DMS53 (cell line): ENCODE results near the gene ATP6V0C.
"Not testable (repeated sequence)": the region's sequence is repeated elsewhere in the genome, so short reads cannot be mapped to it uniquely, and the experiment has no call there.

Experiments
- DNase-seq: peaks from one replicate; lab custom pipeline; 2025; lab: John Stamatoyannopoulos, UW

The ATP6V0C gene

GRCh38 chr16:2550283-2550878 is 36.6 kb downstream of the ATP6V0C start:
- DNase-seq, result not testable (repeated sequence)

DNA sequence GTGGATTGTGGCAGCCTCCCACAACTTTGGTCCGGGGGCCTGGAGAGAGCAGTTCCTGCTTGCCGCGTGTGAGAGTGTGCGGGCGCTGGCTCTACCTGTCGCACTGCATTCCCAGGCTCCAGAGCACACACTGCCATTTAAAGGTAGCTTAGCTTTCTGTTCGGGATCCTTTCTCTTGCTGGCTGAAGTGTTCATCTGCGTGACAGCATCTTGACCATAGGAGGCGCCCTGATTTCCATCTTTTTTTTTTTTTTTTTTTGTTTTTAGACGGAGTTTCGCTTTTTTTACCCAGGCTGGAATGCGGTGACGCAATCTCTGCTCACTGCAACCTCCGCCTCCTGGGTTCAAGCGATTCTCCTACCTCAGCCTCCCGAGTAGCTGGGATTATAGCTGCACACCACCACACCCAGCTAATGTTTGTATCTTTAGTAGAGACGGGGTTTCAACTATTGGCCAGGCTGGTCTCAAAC is 37.7 kb downstream of the ATP6V0C start:
- not testable (repeated sequence) for DNase-seq

DNA sequence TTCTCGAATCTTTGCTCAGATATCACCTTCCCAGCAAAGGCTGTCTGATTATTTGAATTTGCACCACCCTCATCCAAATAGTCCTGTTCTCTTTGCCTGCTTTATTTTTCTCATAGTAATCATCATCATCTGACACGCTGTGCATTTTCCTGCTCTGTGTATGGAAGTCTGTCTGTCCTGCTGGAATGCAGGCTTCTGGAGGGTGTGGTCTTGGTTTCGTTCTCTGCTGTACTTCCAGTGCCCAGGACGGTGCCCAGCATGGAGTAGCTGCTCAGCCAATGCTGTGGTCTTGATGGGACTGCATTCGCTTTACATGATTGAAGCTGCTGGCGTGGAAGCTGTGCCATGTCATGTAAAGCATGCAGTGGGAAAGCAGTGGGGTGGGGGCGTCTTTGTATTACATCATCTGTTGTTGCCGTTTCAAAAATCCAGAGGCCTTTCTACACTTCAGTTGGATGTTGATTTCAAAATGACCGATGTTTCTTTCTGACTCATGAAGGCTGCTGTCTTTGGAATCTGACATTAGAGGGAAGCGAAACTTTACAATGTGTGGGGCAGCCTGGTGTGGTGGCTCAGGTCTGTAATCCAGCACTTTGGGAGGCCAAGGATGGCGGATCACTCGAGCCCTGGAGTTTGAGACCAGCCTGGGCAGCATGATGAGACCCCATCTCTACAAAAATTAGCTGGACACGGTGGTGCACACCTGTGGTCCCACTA is 41.1 kb downstream of the ATP6V0C start:
- DNase-seq, result not testable (repeated sequence)

DNA sequence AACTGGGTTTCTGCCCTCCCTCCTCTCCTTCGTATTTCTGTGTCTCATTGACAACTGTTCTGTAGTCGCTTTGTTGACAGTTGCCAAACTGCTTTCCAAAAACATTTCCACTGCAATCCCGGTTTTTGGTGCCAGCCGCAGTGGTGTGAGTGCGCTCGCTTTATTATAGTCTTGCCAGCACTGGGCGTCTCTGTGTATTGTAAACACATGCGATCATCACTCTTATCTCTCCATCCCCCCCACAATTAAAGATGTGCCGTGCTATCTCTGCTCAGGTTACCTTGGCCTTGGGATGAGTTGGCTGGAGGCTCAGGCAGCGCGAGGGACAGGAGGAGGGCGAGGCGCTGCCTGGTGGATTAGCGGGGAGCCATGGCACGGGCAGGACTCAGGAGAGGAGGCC is 43.4 kb downstream of the ATP6V0C start:
- DNase-seq, result not testable (repeated sequence)

- not testable (repeated sequence) for DNase-seq
These were observed 46.5 kb downstream of the ATP6V0C start for GRCh38 chr16:2560131-2560797.

- not testable (repeated sequence) for DNase-seq
These were observed 47.0 kb downstream of the ATP6V0C start for GRCh38 chr16:2560798-2561133.

- DNase-seq, result not testable (repeated sequence)
These were observed 53.8 kb downstream of the ATP6V0C start for GRCh38 chr16:2567506-2567905.

GRCh38 chr16:2568573-2568972 is 54.8 kb downstream of the ATP6V0C start:
- not testable (repeated sequence) for DNase-seq
